HepG2 (cell line): Measurements from ENCODE around the gene MOV10L1.
"Not testable (repeated sequence)": the region's sequence is repeated elsewhere in the genome, so short reads cannot be mapped to it uniquely, and the experiment has no call there.

Experiments
- NCOA1 ChIP-seq: sonication (generic); formaldehyde crosslinking; IDR thresholded peaks from 2 replicates; pipeline ENCODE4 v1.9.0; 2021; ENCODE audit warnings: missing genetic modification reagents
- ZNF274 ChIP-seq: sonication (generic); formaldehyde crosslinking; IDR thresholded peaks from 2 replicates; pipeline ENCODE4 v1.5.1; 2020; ENCODE audit warnings: mild to moderate bottlenecking, missing genetic modification reagents

DNA sequence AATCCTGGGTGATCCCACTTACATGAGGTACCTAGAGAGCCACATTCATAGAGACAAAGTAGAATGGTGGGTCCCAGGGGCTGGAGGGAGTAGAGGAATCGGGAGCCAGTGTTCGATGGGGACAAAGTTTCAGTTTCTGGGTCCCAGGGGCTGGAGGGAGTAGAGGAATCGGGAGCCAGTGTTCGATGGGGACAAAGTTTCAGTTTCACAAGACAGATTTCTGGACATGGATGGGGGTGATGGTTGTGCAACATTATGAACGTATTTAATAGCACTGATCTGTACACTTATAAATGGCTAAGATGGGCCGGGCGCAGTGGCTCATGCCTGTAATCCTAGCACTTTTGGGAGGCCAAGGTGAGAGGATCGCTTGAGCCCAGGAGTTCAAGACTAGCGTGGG is 115.2 kb downstream of the MOV10L1 start:
- TF ChIP-seq ZNF274; NCOA1 (CRISPR knock-in tag): not testable (repeated sequence)
